Neural progenitor cell (in vitro differentiated cells): Measurements from ENCODE around the gene CCDC3. TPM values are rescaled to one million over a fixed set of nuclear protein-coding genes. Genes with fewer than 3 reads are reported as not detected.

ENCODE experiments used
- DNase-seq: peaks from one replicate; pipeline ENCODE4 v3.0.0-alpha.2; 2016; ENCODE audit warnings: low spot score
- H2AFZ ChIP-seq: fragments of 200-600 bp; sonication (generic); replicated peaks from 2 replicates; pipeline ENCODE4 v1.6.1; 2016; ENCODE audit warnings: antibody characterized with exemption
- H3F3A ChIP-seq: fragments of 200-600 bp; sonication (generic); 2 replicates; pipeline ENCODE4 v1.6.1; 2016; ENCODE audit warnings: antibody characterized with exemption, low read depth
- H3K27ac ChIP-seq: fragments of 200-600 bp; sonication (generic); 2 replicates; pipeline ENCODE4 v1.5.1; 2016; ENCODE audit warnings: mild to moderate bottlenecking
- H3K27me3 ChIP-seq: fragments of 200-600 bp; sonication (generic); 2 replicates; pipeline ENCODE4 v1.6.1; 2016; ENCODE audit warnings: mild to moderate bottlenecking, moderate library complexity
- H3K36me3 ChIP-seq: fragments of 200-600 bp; sonication (generic); 2 replicates; pipeline ENCODE4 v1.5.1; 2016
- H3K4me1 ChIP-seq: fragments of 200-600 bp; sonication (generic); 2 replicates; pipeline ENCODE4 v1.6.1; 2016; ENCODE audit warnings: mixed run types
- H3K4me2 ChIP-seq: fragments of 200-600 bp; sonication (generic); 2 replicates; pipeline ENCODE4 v1.6.1; 2016
- H3K4me3 ChIP-seq: fragments of 200-600 bp; sonication (generic); 2 replicates; pipeline ENCODE4 v1.5.1; 2016
- H3K79me2 ChIP-seq: fragments of 200-600 bp; sonication (generic); 2 replicates; pipeline ENCODE4 v1.6.1; 2016; ENCODE audit warnings: low read depth
- H3K9ac ChIP-seq: fragments of 200-600 bp; sonication (generic); 2 replicates; pipeline ENCODE4 v1.6.1; 2016
- H3K9me3 ChIP-seq: fragments of 200-600 bp; sonication (generic); 2 replicates; pipeline ENCODE4 v1.5.1; 2016; ENCODE audit warnings: low read depth
- H4K20me1 ChIP-seq: fragments of 200-600 bp; sonication (generic); 2 replicates; pipeline ENCODE4 v1.6.1; 2016; ENCODE audit warnings: low read depth
- H3K27ac Mint-ChIP-seq: 3 replicates; pipeline ENCODE4 v1.8.0; 2021; ENCODE audit warnings: mixed read lengths
- H3K27me3 Mint-ChIP-seq: 2 replicates; pipeline ENCODE4 v1.8.0; 2022; ENCODE audit warnings: low read depth, mild to moderate bottlenecking, inconsistent platforms, moderate library complexity, mixed read lengths; ENCODE audit not compliant: insufficient read depth
- H3K36me3 Mint-ChIP-seq: 3 replicates; pipeline ENCODE4 v1.8.0; 2021; ENCODE audit warnings: mixed read lengths
- H3K4me1 Mint-ChIP-seq: 3 replicates; pipeline ENCODE4 v1.8.0; 2021; ENCODE audit warnings: mixed read lengths
- H3K4me3 Mint-ChIP-seq: 3 replicates; pipeline ENCODE4 v1.8.0; 2021; ENCODE audit warnings: mild to moderate bottlenecking, moderate library complexity, mixed read lengths
- H3K9me3 Mint-ChIP-seq: 3 replicates; pipeline ENCODE4 v1.8.0; 2020; ENCODE audit warnings: mixed read lengths
- EZH2 ChIP-seq: fragments of 200-600 bp; sonication (generic); IDR thresholded peaks from 2 replicates; pipeline ENCODE4 v1.6.1; 2017; ENCODE audit warnings: antibody characterized with exemption, mild to moderate bottlenecking, moderate library complexity
- EZH2phosphoT487 ChIP-seq: fragments of 200-600 bp; sonication (generic); IDR thresholded peaks from 2 replicates; pipeline ENCODE4 v1.6.1; 2017; ENCODE audit warnings: antibody characterized with exemption
- total RNA-seq: library from RNA; depleted of rRNA; stranded (reverse); fragments of >200 nt; gene quantifications from 2 replicates; pipeline ENCODE4 v1.2.3, GENCODE V29; 2015; ENCODE audit warnings: low replicate concordance
- TF ChIP-seq, protein P1 (sequence below): fragments of 200-600 bp; sonication (generic); IDR thresholded peaks from 2 replicates; pipeline ENCODE4 v1.5.1; 2017; ENCODE audit warnings: antibody characterized with exemption, mild to moderate bottlenecking

CCDC3 gene
- total RNA-seq, 1 donor from 2014 or later, result not detected

DNA sequence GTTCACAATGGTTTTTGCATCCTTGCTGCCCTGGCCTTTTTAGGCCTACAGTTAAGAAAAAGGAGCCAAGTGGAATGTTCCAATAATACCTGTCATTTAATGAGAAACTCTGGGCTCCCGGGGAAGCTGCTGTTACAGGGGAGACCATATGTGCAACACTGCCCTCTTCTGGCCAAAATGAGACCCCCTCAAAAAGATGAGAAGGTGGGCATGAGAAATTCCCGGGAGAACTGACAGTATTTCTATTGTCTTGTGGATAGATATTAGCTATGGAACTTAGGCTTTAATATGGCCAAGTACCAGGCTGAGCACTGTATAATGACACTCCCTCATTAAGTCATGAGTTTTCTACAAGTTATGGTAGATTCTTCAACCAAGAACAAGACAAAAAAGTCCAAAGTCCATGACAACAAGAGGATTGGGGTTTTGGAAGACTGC is 99.4 kb downstream of the CCDC3 start:
- Histone ChIP-seq H3K36me3 (no peaks in the 10 kb centered on the region), H3K4me1 (no peaks in the 10 kb centered on the region), H3K9ac (no peak overlapping the region), H3F3A (no peaks in the 10 kb centered on the region), H3K79me2 (no peaks in the 10 kb centered on the region), H4K20me1 (no peaks in the 10 kb centered on the region), H3K4me2 (no peak overlapping the region), H3K4me3 (no peak overlapping the region), H3K9me3 (no peaks in the 10 kb centered on the region), H3K27ac (no peak overlapping the region), H2AFZ (no peak overlapping the region), H3K27me3 (no peaks in the 10 kb centered on the region)
- Mint-ChIP-seq H3K9me3 (peaks cover 4% of the 10 kb centered on the region), H3K4me1 (peaks cover 9% of the 10 kb centered on the region), H3K27ac (no peak overlapping the region), H3K27me3 (peaks cover 3% of the 10 kb centered on the region), H3K4me3 (no peak overlapping the region), H3K36me3 (no peaks in the 10 kb centered on the region)
- DNase-seq, result peak; percentile 89
- TF ChIP-seq, protein P1, sequence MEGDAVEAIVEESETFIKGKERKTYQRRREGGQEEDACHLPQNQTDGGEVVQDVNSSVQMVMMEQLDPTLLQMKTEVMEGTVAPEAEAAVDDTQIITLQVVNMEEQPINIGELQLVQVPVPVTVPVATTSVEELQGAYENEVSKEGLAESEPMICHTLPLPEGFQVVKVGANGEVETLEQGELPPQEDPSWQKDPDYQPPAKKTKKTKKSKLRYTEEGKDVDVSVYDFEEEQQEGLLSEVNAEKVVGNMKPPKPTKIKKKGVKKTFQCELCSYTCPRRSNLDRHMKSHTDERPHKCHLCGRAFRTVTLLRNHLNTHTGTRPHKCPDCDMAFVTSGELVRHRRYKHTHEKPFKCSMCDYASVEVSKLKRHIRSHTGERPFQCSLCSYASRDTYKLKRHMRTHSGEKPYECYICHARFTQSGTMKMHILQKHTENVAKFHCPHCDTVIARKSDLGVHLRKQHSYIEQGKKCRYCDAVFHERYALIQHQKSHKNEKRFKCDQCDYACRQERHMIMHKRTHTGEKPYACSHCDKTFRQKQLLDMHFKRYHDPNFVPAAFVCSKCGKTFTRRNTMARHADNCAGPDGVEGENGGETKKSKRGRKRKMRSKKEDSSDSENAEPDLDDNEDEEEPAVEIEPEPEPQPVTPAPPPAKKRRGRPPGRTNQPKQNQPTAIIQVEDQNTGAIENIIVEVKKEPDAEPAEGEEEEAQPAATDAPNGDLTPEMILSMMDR, result peak; percentile 88
- no peak for TF ChIP-seq EZH2phosphoT487
- no peak for TF ChIP-seq EZH2

DNA sequence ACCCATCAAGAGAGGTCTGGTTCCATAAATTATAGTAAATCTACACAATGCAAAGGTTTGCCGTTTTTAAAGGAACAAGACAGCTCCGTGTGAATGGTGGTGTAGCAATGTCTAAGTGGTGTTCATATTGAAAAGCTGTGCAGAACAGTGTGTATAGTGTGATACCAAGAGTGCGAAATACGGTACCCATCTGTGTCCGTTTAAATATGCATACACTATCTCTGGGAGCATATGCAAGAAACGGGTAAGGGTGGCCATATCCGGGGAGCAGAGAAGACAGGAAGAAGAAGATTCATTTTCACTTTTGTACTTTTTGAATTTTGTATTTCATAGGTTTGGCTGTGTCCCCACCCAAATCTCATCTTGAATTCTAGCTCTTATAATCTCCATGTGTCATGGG is 102.0 kb downstream of the CCDC3 start:
- H3K79me2 ChIP-seq, result no peaks in the 10 kb centered on the region
- Mint-ChIP-seq H3K9me3 (peaks cover 4% of the 10 kb centered on the region), H3K4me1 (peaks cover 9% of the 10 kb centered on the region), H3K27me3 (peaks cover 5% of the 10 kb centered on the region), H3K36me3 (no peaks in the 10 kb centered on the region), H3K27ac (no peak overlapping the region), H3K4me3 (no peak overlapping the region)
- no peaks in the 10 kb centered on the region for H3K9me3 ChIP-seq
- TF ChIP-seq, protein P1, result no peak
- TF ChIP-seq EZH2phosphoT487, result no peak
- TF ChIP-seq EZH2, result no peak
- H3K4me2 ChIP-seq, result no peak overlapping the region
- no peaks in the 10 kb centered on the region for H3F3A ChIP-seq
- H3K4me3 ChIP-seq, result no peak overlapping the region
- DNase-seq, result no peak
- no peaks in the 10 kb centered on the region for H3K4me1 ChIP-seq
- H3K9ac ChIP-seq, result no peak overlapping the region
- no peak overlapping the region for H3K27ac ChIP-seq
- H2AFZ ChIP-seq, result no peak overlapping the region
- H4K20me1 ChIP-seq, result no peaks in the 10 kb centered on the region
- H3K27me3 ChIP-seq, result no peaks in the 10 kb centered on the region
- no peaks in the 10 kb centered on the region for H3K36me3 ChIP-seq

DNA sequence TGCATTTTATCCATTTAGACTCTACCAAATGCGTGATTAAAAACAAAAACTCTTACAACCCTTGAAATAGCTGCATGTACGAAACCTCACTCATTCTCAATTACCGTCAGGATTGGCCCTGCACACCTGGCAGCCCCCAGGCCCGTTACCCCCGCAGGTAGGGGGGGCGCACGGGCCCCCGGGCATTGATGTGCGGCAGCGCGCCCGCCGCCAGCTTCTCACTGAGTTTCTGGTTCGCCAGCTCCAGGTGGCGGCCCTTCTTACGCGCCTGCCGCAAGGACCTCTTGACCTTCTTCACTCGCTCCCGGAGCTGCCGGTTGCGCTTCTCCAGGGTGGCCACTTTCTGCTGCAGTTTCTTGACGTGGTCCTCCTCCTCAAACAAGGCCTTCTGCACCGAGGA is 103.2 kb downstream of the CCDC3 start:
- Mint-ChIP-seq H3K27me3 (peaks cover 5% of the 10 kb centered on the region), H3K27ac (no peak overlapping the region), H3K4me1 (peaks cover 9% of the 10 kb centered on the region), H3K36me3 (no peaks in the 10 kb centered on the region), H3K4me3 (no peak overlapping the region), H3K9me3 (peaks cover 9% of the 10 kb centered on the region)
- Histone ChIP-seq H3F3A (no peaks in the 10 kb centered on the region), H3K4me1 (no peaks in the 10 kb centered on the region), H3K79me2 (no peaks in the 10 kb centered on the region), H3K4me3 (no peak overlapping the region), H3K27me3 (no peaks in the 10 kb centered on the region), H3K36me3 (no peaks in the 10 kb centered on the region), H3K9ac (no peak overlapping the region), H2AFZ (no peak overlapping the region), H3K4me2 (no peak overlapping the region), H3K27ac (no peak overlapping the region), H3K9me3 (no peaks in the 10 kb centered on the region), H4K20me1 (no peaks in the 10 kb centered on the region)
- no peak for TF ChIP-seq EZH2
- no peak for TF ChIP-seq EZH2phosphoT487
- TF ChIP-seq, protein P1, result no peak
- no peak for DNase-seq
